HEK293 (cell line): ENCODE measurements around the gene OGFOD3.

ENCODE experiments used
- CTCF ChIP-seq: fragments of 450-650 bp; formaldehyde crosslinking; IDR thresholded peaks from 2 replicates; pipeline ENCODE4 v1.5.1; 2016; ENCODE audit warnings: missing biosample characterization, missing genetic modification characterization
- KLF17 ChIP-seq: fragments of 450-650 bp; formaldehyde crosslinking; IDR thresholded peaks from 2 replicates; pipeline ENCODE4 v1.5.1; 2016; ENCODE audit warnings: missing biosample characterization, missing genetic modification characterization
- TCF7L2 ChIP-seq: IDR thresholded peaks from 2 replicates; pipeline ENCODE4 v1.6.1; 2011; ENCODE audit warnings: low read depth, mild to moderate bottlenecking, inconsistent platforms, low read length, moderate library complexity, borderline replicate concordance
- ZNF274 ChIP-seq, 2 experiments: fragments of 200-500 bp in 1 of 2; fragments of 450-650 bp in 1 of 2; sonication (Bioruptor generic) in 1 of 2; formaldehyde crosslinking in 1 of 2; IDR thresholded peaks; 2 replicates each; pipeline versions ENCODE4 v1.5.1 to v1.6.1; 2014 to 2016; ENCODE audit warnings: borderline replicate concordance in 1 of 2, inconsistent platforms in 1 of 2, low read length in 1 of 2, missing biosample characterization in 1 of 2, missing genetic modification characterization in 1 of 2
- ZNF473 ChIP-seq: fragments of 450-650 bp; formaldehyde crosslinking; IDR thresholded peaks from 2 replicates; pipeline ENCODE4 v1.5.1; 2017; ENCODE audit warnings: missing biosample characterization, missing genetic modification characterization
- ZNF521 ChIP-seq: fragments of 450-650 bp; formaldehyde crosslinking; IDR thresholded peaks from 2 replicates; pipeline ENCODE4 v1.5.1; 2017; ENCODE audit warnings: missing biosample characterization, mild to moderate bottlenecking, missing genetic modification characterization

DNA sequence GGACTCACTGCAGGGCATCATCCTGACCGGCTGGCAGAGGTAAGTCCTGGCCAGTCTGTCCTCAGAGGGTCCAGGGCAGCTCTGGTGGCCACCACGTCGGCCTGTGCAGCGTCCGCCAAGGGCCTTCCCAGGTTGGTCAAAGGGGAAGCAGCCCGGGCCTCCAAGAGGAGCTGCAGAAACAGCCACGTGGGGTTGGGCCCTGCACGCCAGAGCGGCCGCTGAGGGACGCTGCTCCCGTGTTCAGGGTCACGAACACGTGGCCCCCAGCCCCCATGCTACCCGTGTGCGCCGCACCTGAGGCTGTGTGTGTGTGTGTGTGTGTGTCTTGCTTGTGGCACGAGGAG is 18.9 kb upstream of the OGFOD3 start:
- TF ChIP-seq KLF17 (no peak), CTCF (no peak), ZNF473 (tag by site-specific recombination) (no peak), TCF7L2 (no peak), ZNF521 (tag by site-specific recombination) (no peak), ZNF274 (IDR thresholded peaks at IDR 0.05; ENCODE audit: low read length) (no peak), ZNF274 (tag by site-specific recombination; IDR thresholded peaks at IDR 0.05; ENCODE audit: borderline replicate concordance) (no peak)
